ENCODE results near the gene CCDC138.

CCDC138 gene

DNA sequence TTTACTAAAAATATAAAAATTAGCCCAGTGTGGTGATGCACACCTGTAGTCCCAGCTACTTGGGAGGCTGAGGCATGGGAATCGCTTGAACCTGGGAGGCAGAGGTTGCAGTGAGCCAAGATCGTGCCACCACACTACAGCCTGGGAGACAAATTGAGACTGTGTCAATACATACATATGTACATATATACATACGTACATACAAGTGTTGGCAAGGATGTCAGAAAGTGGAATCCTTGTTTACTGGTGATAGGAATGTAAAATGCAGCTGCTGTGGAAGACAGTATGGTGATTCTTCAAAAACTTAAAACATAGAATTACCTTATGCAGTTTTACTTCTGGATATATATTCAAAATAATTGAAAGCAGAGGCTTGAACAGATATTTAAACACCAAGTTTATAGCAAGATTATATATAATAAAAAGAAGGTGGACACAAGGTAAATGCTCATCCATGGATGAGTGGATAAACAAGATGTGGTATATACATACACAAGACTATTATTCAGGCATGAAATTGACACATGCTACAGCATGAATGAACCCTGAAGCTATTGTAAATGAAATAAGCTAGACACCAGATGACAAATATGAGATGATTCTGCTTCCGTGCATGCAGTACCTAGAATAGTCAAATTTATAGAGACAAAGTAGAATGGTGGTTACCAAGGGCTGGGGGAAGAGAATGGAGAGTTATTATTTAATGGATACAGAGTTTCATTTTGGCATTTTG is 43.2 kb downstream of the CCDC138 start:
- no peak for DNase-seq

DNA sequence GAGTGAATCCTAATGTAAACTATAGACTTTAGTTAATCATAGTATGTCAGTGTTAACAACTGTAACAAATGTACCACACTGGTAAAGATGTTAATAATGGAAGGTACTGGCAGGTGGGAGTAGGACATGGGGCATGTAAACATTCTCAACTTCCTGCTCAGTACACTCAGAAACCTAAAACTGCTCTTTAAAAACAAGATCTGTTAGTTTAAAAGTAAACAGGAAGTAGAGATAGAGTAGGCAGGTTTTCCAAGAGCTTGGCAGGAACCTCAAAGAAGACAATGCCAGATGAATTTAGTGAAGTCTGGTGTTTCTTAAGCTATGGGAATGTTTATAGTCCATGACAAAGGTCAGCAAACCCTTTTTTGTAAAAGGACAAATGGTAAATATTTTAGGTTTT is 46.6 kb downstream of the CCDC138 start:
- peak; percentile 22 for DNase-seq

DNA sequence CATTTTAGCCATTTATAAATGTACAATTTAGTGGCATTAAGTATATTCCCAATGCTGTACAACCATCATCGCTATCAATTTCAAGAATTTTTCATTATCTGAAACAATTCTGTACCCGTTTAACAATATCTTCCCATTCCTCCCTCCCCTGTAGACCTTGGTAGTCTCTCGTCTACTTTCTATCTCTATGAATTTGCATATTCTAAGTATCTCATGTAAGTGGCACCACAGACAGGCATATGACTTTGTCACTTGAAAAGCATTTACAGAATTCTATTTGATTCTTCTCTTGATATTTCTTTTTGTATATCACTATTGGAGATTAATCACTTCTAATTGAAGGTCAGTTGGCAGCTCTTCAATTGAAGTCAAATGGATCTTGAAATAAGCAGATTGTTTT is 48.0 kb downstream of the CCDC138 start:
- no peak for DNase-seq

DNA sequence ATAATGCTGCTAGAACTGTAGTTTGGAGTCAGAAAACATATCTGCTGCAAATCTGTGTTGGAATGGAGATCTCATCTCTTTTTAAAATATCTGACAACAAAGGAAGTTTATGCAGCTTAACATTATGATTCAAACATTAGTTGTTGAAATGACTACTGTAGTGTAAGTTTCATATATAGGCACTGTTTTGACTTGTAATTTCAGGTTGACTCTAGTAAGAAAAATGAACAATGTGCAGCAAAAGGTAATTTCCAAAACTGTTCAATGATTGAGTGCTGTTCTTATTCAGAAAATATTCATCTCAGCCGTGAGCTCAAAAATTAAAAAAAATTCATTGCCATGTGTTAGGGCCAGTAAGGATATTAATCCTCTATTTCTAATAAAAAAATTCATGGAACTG is 48.5 kb downstream of the CCDC138 start:
- DNase-seq, result peak; percentile 68

DNA sequence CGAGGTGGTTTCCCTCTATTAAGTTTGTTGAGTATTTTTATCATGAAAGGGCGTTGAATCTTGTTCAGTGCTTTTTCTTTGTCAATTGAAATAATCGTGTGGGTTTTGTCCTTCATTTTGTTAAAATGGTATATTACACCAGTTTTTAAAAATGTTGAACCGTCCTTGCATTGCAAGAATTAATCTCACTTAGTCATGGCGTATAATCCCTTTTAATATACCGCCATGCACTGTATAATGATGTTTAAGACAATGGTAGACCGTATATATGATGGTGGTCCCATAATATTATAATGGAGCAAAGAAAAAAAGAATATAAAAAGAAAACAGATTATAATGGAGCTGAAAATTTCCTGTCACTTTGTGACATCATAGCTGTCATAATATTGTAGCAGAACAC is 50.6 kb downstream of the CCDC138 start:
- no peak for DNase-seq

DNA sequence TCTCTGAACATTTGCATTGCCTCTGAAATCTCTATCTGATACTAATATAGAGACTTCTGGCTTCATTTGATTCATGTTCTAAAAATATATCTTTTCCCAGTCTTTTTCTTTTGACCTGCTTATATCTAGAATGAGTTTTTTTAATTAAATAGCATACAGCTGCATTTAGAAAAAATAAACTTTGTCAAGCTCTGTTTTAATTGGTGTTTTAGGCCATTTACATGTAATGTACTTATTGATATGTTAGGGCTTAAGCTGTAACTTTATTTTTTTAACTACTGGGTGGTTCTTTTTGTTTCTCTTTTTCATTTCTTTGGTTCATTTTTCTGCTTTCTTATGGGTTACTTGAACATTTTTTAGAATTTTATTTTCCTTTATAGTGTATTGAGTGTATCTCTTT is 54.9 kb downstream of the CCDC138 start:
- no peak for DNase-seq

DNA sequence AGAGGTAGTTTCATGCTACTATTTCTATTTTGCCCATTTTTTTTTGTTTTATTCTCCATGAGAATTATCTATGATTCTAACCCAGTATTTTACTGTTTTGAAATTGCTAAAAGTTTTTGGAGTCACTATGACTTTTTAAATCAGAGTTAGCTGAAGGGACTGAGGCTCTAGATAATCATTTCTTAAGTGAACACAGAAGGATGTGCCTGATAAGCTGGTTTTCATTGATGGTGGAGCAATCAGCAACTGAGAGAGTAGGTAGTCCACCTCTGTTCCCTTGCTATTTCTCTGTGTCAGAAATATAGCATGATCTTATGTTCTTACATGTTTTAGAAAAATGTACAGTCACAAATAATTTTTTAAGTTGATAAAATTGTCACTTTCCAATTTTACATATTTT is 59.4 kb downstream of the CCDC138 start:
- no peak for DNase-seq

DNA sequence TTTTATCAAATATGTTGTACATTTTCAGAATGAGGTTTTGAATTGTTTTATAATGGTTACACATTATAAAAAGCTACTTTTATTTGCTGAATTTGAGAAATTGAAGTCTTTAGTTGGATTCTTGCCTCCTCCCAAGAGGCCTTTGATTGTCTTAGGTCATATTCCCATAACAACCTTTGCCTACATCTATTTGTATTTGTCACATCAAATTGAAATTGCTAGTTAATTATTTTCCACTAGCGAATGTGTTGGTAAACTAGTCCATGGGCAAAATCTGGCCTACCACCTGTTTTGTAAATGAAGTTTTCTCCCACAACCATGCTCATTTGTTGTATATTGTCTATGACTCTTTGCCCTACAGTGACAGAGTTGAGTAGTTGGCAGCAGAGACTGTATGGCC is 60.4 kb downstream of the CCDC138 start:
- DNase-seq, result no peak

DNA sequence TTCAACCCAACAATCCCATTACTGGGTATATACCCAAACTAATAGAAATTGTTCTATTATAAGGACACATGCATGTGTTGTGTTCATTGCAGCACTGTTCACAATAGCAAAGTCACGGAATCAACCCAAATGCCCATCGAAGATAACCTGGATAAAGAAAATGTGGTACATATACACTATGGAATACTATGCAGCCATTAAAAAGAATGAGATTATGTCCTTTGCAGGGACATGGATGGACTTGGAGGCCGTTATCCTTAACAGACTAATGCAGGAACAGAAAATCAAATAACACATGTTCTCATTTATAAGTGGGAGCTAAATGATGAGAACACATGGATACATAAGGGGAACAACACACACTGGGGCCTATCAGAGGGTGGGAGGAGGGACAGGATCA is 65.8 kb downstream of the CCDC138 start:
- DNase-seq, result no peak

DNA sequence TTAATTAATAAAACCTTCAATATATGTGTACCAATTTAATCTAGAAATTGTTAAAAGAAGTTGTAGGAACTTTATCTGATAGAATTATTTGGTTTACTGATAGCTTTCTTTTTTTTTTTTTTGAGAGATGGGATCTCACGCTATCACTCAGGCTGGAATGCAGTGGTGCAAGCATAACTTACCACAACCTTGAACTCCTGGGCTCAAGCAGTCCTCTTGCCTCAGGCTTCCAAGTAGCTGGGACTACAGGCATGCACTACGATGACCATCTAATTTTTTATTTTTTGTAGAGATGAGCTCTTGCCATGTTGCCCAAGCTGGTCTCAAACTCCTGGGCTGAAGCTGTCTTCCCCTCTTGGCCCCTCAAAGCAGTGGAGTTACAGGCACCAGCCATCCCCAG is 66.8 kb downstream of the CCDC138 start:
- no peak for DNase-seq

DNA sequence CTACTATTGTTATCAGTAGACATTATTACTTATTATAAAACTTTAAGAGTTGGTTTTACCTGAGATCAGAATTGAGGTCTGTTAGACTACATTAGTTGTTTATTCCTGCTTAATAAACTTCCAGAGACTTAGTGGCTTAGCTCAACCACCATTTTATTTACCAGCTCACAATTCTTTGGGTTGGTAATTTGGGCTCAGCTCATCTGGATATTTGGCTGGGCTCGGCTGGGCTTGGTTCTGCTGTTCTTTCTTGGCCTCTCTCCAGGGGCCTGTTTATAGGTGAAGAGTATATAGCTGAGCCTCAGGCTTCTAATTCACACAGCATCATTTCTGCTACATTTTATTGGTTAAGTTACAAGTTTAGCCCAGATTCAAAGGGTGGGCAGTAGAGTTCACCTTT is 67.9 kb downstream of the CCDC138 start:
- DNase-seq, result no peak

DNA sequence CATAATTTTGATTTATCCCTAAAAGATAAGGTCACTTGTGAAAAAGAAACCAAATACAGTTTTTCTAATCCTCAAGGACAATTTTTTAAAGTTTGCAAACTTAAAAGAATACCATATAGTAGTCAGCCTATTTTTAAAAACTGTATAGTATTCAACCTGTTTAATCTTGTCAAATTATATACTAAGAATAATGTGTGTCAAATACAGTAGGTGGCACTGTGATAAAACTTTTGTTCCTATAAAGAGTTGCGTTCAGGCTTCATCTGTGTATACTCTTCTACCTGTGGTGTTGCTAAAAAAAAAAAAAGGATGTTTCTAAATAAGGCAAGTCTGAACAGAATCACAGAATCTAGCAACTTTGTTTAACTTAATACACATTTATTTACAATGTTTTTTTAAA is 68.6 kb downstream of the CCDC138 start:
- peak; percentile 10 for DNase-seq

DNA sequence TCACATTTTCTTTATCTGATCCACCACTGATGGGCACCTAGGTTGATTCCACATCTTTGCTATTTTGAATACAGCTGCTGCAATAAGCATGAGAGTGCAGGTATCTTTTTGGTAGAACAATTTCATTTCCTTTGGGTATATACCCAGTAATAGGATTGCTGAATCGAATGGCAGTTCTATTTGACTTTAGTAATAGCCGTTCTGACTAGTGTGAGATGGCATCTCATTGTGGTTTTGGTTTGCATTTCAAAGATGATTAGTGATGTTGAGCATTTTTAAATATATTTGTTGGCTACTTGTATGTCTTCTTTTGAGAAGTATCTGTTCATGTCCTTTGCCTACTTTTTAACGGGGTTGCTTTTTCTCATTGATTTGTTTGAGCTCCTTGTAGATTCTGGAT is 72.3 kb downstream of the CCDC138 start:
- no peak for DNase-seq

DNA sequence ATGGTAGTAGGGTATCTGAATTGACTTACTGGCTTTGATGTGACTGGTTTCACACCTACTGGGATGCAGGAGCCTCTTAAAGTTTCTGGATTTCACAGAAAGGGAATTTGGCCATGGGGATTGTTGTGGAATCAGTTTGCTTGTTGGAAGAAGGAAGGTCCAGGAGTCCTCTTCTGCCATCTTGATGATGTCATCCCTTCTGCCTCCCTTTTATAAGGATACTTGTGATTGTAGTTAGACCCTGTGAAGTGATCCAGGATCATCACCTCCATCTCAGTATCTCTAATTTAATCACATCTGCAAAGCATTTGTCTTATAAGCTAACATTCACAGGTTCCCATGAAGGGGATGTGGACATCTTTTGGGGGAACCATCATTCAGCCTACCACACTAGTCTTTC is 79.5 kb downstream of the CCDC138 start:
- DNase-seq, result no peak

DNA sequence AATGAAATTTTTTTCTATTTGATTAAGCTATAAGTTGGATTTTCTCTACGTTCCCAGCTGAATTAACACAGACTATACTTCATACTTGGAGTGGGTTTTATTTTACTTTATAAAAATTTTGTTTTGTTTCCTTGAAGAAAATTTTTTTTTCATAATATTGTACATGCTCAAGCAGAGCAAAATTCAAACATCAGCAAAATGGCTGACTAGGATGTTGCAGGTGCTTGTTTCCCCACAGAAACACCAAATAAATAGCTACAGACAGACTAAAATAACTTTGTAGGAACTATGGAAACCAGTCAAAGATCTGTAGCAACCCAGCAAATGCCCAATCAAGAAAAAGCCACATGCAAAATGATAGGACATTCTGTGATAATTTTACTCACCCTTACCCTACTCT is 82.3 kb downstream of the CCDC138 start:
- DNase-seq, result no peak

DNA sequence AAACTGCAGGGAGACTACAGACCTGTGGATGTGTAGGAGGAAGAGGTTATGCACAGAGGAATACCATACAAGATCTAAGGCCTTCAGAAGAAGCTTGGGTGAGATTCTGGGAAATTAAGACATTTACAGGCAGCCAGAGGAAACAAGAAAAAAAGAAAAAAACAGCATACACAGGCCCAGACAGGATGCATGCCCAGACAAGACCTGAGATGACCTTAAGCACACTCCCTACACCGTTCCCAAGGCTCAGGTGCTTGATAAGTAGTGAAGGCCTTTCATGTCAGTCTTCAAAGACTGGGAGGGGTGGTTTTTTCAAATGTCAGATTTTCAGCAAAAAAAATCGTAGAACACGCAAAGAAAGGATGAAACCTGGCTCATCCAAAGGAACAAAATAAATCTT is 83.0 kb downstream of the CCDC138 start:
- no peak for DNase-seq

DNA sequence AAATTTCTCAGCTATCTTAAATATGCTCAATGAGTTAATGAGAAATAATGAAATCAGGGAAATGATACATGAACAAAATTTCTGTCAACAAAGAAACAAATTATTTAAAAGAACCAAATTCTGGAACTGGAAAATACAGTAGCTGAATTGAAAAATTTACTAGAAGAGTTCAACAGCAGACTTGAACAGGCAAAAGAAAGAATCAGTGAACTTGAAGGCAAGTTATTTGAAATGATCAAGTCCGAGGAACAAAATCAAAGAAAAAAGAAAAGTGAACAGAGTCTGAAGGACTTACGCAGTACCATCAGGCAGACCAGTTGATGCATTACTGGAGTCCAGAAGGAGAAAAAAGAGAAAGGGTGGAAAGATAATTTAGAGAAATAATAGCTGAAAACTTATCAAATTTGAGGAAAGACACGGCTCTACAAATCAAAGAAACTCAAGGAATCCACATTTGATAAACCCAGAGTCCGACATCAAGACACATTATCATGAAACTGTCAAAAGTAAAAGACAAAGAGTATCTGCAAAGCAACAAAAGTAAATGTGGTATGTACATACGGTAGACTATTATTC is 83.6 kb downstream of the CCDC138 start:
- no peak for DNase-seq

DNA sequence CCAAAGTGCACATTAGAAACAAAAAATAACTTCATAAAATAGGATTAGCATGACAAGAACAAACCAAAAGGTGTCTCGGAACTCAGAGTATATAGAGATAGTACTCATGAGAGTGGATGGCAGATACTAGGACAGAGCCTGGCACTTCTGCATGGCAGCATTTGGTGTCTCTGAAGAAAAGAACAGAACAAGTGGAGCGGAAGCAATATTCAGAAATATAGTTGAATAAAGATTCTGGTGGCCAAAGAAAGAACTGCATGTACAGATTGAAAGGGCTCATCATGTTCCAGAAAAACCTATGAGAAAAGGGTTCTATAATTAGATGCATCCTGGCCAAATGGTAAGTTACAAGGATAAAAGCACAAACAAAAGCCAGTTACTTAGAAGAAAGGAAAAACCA is 90.9 kb downstream of the CCDC138 start:
- DNase-seq, result no peak

DNA sequence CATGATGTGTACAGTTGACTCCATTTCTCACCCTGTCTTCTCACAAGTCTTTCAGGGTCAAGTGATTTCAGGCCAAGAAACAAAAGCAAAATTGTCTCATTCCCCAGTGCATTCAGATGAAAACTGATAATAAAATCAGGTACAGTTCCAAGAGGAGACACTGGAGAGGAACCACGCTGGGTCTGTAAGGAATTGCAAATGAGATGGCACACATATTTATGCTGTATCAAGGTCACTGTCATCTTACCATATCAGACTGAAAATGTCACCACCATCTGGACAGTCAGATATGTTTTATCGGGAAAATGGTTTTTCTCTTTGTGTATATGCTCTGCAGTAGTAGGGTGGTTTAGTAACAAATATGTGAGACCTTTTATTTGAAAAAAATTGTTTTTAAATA is 91.7 kb downstream of the CCDC138 start:
- no peak for DNase-seq

DNA sequence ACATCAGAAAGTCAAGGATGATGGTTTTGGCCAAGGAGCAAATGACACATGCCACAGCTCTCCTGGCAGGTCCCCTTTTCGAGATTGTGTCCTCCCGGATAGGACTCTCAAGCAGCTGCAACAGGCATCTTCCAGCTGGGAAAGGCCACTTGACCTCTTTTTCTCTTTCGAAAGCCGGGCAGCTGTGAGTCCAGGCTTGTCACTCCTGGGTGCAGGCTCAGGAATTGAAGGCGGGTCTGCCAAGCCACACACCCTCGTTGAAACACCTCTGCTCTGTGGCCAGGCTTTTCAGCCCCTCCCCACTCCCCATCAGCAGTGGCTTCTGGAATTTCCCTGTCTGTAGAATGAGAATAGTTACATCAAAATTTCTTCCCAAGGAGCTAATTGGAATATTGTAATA is 98.0 kb downstream of the CCDC138 start:
- no peak for DNase-seq

DNA sequence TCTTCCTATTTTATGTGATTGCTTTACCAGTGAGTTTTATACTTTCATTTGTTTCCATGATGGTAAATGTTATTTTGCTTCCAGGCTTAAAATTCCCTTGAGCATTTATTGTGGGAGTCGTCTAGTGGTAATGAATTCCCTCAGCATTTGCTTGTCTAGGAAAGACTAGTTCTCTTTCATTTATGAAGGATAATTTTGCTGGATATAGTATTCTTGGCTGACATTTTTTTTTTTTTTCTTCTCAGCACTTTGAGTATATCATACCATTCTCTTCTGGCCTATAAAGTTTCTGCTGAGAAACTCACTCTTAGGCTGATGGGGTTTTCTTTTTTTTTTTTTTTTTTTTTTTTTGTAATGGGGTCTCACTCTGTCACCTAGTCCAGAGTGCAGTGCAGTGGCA is 103.3 kb downstream of the CCDC138 start:
- DNase-seq, result no peak

DNA sequence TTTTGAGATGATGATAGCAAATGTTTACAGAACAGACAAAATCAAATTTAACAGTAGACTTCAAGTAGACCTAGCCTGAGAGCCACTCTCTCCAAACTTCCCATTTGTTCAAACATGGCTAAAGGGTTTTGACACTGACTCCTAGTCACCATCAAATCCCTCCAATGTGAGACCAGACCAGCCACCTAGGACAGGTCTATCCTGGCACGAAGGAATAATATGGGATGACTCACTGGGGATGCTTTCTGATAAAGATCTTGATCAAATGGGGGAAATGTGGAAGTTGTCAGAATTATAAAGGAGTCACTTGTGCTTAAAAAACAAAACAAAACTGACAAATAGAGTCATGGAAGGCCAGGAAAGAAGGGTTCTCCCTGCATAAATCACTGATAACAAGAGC is 106.7 kb downstream of the CCDC138 start:
- no peak for DNase-seq

DNA sequence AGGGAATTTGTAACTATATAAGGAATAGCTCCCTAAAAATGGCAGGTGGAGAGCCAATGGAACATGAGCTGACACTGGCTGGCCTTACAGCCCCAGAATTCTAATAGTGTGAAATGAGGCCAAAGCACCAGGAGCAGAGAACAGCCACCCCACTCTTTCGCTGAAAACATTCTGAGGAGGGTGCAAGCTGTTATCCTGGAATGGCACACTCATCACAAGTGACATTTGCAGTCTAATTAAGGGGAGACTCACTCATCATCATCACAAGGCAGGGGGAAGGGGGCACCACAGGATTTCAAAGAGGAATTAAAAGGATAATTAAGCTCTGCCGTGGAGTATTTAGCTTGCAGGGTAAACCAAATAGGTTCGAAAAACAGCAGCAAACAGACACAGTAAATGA is 108.2 kb downstream of the CCDC138 start:
- no peak for DNase-seq

DNA sequence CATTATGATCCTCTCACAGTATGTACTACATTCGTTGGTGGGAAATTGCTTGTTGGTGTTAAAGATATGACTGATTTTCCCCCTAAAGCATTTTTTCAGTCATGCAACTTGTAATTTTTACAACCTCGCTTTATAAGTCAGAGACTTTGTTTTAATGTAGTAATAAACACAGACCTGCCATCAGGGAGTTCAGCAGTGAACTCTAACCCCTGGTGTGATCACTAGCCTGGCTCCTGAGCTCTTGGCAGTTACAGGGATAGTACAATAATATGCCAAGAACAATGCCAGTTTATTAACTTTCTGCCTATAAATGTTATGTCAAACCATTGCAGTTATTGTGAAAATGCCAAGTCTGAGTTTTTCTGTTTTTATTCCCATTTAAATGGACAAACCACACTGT is 108.6 kb downstream of the CCDC138 start:
- DNase-seq, result no peak

DNA sequence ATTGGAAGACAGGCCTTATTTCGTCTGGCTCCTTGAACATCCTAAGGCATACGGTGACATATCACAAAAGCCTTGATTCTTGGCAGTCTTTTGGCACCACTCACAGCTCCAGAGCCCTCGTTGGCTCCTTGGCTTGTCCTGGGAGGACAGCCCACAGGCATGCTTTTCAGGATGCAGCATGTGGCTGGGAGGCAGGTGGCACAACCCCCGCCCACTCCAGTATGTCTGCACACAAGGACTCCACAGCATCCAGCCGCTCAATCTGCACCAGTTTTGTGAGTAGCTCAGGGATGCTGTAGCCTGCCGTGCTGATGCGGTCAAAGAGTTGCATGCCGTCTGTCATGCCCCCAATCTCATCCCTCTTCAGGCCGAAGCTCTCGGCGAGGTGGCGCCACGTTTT is 110.2 kb downstream of the CCDC138 start:
- DNase-seq, result no peak
